Measurements from ENCODE around the gene ATP8B4. TPM values are rescaled to one million over a fixed set of nuclear protein-coding genes. Genes with fewer than 3 reads are reported as not detected.

Gene ATP8B4
- total and polyA plus RNA-seq, 2 of the 8 experiments (the other 6 are each of a cell fraction or from before 2014, with no cell fraction given): 0.17 to 0.24 TPM

DNA sequence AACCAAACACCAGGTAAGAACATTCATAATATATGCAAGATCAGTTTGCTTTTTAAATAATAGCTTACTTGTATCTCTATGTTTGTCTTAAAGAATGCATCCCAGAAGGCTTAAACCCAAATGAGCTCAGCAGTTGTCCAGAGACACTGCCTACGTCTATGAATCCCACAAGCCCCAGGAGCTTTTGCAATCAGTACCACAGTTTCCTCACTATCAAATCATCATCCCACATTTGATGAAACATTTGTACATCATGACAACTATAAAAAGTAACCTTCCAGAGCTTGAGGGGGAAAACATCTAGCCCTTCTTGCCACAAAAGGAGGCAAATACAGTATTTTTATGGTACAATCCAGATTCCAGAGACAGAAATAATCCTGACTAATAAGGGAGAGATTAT is 63.7 kb downstream of the ATP8B4 start:
- POLR2A ChIA-PET (ENCODE audit: partially characterized antibody): no interaction called here
- Histone ChIP-seq H2AFZ (ENCODE audit: low read length) (no peak overlapping the region), H3K79me1 (ENCODE audit: low read depth, low read length) (no peaks in the 10 kb centered on the region), H2AK5ac (ENCODE audit: low read depth, low read length) (no peak overlapping the region), H4K5ac (ENCODE audit: insufficient read length, low read depth, low read length) (no peak overlapping the region), H2BK15ac (ENCODE audit: low read length) (no peak overlapping the region), H4K91ac (replicated peaks; ENCODE audit: insufficient read length, low read length) (no peak overlapping the region), H3K14ac (ENCODE audit: insufficient read length) (no peak overlapping the region), H3K4me3 (ENCODE audit: extremely low read depth in 1 of 4, insufficient read depth in 2 of 4, low read depth in 3 of 4, low read length in 4 of 4) (no peak overlapping the region), H3K23ac (ENCODE audit: insufficient read length) (no peak overlapping the region), H3K9ac (replicated peaks in 1 of 4; ENCODE audit: extremely low read depth in 1 of 4, low read depth in 3 of 4, low read length in 3 of 4) (no peak overlapping the region), H3K18ac (ENCODE audit: extremely low read depth, low read length) (no peak overlapping the region), H3K27me3 (replicated peaks in 1 of 4; ENCODE audit: control insufficient read depth in 3 of 4, extremely low read depth in 1 of 4, insufficient read depth in 3 of 4, low read length in 3 of 4) (no peaks in the 10 kb centered on the region), H3K23me2 (ENCODE audit: low read depth, low read length) (no peaks in the 10 kb centered on the region), H2BK12ac (ENCODE audit: low read depth, low read length) (no peak overlapping the region), H3K56ac (replicated peaks; ENCODE audit: insufficient read length, low read depth, low read length) (no peak overlapping the region), H2BK5ac (ENCODE audit: low read depth, low read length) (no peak overlapping the region), H3K79me2 (ENCODE audit: control insufficient read depth in 1 of 2, insufficient read depth in 2 of 2, low read length in 2 of 2) (no peaks in the 10 kb centered on the region), H3K9me3 (ENCODE audit: insufficient read depth in 2 of 2, low read depth in 1 of 2, low read length in 1 of 2) (no peaks in the 10 kb centered on the region), H2BK20ac (ENCODE audit: low read length) (no peak overlapping the region), H4K20me1 (replicated peaks in 1 of 2; ENCODE audit: control insufficient read depth in 1 of 2, insufficient read depth in 2 of 2, low read length in 2 of 2) (no peaks in the 10 kb centered on the region), H3K36me3 (ENCODE audit: control insufficient read depth in 2 of 4, insufficient read depth in 4 of 4, low read length in 3 of 4) (no peaks in the 10 kb centered on the region), H2BK120ac (replicated peaks; ENCODE audit: low read depth, low read length) (no peak overlapping the region), H3K4me1 (replicated peaks in 1 of 4; ENCODE audit: control insufficient read depth in 3 of 4, insufficient read depth in 4 of 4, low read length in 3 of 4) (no peaks in the 10 kb centered on the region; a peak in 1 of 7 replicates), H3K4me2 (ENCODE audit: insufficient read depth in 1 of 2, low read depth in 2 of 2, low read length in 2 of 2) (no peak overlapping the region), H3K27ac (ENCODE audit: low read depth, low read length) (no peak overlapping the region), H4K8ac (ENCODE audit: extremely low read depth, insufficient read depth, low read length) (no peak overlapping the region), H3K4ac (replicated peaks; ENCODE audit: insufficient read length, low read depth, low read length) (no peak overlapping the region)
- DNase-seq (ENCODE audit: low read depth in 1 of 2, low spot score in 2 of 2): no peak
- FAIRE-seq: no peak
- 93% methylated on average over 1 of the region's 1 CpG; no CpG with 5 or more reads in 1 of the 2 experiments for WGBS, 2 experiments (ENCODE audit: extremely low coverage in 1 of 2, insufficient coverage in 1 of 2, insufficient read length in 1 of 2, insufficient replicate concordance in 2 of 2, low coverage in 1 of 2, low lambda C conversion rate in 2 of 2, missing lambda C conversion rate in 1 of 2)
- CTCF ChIA-PET (ENCODE audit: partially characterized antibody): interaction anchor here (0.6 to 6.7 kb wide), 7 partner anchors 9 to 1174 kb away, joined by 3 to 92 read pairs (median 3); partner anchors contain the start of gene SLC27A2
- TF ChIP-seq SP2 (IDR thresholded peaks at IDR 0.05; ENCODE audit: low read length): no peak
- TF ChIP-seq, protein P1, sequence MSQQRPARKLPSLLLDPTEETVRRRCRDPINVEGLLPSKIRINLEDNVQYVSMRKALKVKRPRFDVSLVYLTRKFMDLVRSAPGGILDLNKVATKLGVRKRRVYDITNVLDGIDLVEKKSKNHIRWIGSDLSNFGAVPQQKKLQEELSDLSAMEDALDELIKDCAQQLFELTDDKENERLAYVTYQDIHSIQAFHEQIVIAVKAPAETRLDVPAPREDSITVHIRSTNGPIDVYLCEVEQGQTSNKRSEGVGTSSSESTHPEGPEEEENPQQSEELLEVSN (IDR thresholded peaks at IDR 0.05): no peak
- TF ChIP-seq HDAC6 (IDR thresholded peaks at IDR 0.05; ENCODE audit: low read depth, low read length): no peak
- TF ChIP-seq RNF2 (IDR thresholded peaks at IDR 0.05; ENCODE audit: borderline replicate concordance, low read depth, low read length, missing control alignments, poor library complexity, severe bottlenecking): no peak
- TF ChIP-seq SUZ12 (IDR thresholded peaks at IDR 0.05; ENCODE audit: low read length): no peak
- TF ChIP-seq, protein P2, sequence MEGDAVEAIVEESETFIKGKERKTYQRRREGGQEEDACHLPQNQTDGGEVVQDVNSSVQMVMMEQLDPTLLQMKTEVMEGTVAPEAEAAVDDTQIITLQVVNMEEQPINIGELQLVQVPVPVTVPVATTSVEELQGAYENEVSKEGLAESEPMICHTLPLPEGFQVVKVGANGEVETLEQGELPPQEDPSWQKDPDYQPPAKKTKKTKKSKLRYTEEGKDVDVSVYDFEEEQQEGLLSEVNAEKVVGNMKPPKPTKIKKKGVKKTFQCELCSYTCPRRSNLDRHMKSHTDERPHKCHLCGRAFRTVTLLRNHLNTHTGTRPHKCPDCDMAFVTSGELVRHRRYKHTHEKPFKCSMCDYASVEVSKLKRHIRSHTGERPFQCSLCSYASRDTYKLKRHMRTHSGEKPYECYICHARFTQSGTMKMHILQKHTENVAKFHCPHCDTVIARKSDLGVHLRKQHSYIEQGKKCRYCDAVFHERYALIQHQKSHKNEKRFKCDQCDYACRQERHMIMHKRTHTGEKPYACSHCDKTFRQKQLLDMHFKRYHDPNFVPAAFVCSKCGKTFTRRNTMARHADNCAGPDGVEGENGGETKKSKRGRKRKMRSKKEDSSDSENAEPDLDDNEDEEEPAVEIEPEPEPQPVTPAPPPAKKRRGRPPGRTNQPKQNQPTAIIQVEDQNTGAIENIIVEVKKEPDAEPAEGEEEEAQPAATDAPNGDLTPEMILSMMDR (IDR thresholded peaks at IDR 0.05; ENCODE audit: control extremely low read depth in 1 of 3, insufficient read depth in 1 of 3, low read depth in 1 of 3, low read length in 3 of 3): no peak
- TF ChIP-seq SP4 (IDR thresholded peaks at IDR 0.05; ENCODE audit: low read length): no peak
- no peak for TF ChIP-seq BCL11A (IDR thresholded peaks at IDR 0.05; ENCODE audit: low read depth in 2 of 2, low read length in 2 of 2)
